Erythroblast (primary cell): ENCODE results near the gene ZP4.

Source experiments
- GATA1 ChIP-seq: IDR thresholded peaks from 2 replicates; pipeline ENCODE4 v1.6.1; 2011; ENCODE audit warnings: low read depth, mild to moderate bottlenecking, control low read depth, low read length, moderate library complexity
- POLR2A ChIP-seq: IDR thresholded peaks from 2 replicates; pipeline ENCODE4 v1.6.1; 2011; ENCODE audit warnings: mild to moderate bottlenecking, low read length

DNA sequence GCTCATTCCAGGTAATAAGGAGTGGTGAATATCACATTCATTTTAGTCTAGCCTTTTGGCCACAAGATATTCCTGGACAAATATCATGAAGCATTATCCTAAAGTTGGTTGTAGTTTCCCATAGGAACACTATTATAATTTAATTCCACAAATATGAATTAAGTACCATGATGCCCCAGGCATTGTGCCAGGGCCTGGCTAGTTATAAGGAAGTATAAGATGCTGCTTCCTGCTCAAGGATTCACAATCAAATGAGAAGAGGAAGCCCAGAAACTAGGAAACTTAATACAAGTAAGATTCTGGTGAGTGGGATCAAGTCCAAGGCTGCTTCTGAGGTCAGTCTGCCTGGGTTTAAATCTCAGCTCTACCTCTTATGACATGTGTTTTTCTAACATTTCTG, 30.6 kb upstream of the ZP4 start:
- TF ChIP-seq POLR2A (no peak), GATA1 (no peak)
